ENCODE results near the gene CIAO3.
A peak's percentile ranks its signal among the peaks of the same experiment; 100 is the strongest.

Gene CIAO3

DNA sequence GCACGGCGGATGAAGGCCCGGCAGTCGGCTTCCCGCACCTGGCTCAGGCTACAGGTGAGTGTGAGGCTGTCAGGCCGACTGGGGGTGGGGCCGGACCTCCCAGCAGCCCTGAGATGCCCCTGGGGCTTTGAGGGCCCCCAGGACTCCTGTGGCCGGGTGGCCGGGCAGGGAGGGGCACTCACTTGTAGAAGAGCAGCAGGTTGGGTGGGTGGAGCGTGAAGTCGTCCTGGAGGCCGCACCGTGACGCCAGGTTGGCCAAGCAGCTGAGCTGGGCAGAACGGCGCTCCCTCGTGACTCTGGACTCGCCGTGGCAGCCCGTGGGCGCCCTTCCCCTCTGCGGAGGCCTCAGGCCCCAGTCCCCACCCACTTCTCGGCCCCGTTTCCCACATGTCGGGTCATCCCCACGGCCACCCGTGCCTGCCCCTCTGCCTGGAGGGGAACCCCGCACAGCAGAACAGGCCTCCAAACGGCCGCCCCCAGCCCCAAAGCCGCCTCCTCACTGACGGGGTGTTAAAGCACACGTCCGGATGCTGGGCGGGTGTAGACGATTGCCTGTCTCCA, 34.5 kb upstream of the CIAO3 start:
- no peak for DNase-seq (ENCODE audit: low spot score)

DNA sequence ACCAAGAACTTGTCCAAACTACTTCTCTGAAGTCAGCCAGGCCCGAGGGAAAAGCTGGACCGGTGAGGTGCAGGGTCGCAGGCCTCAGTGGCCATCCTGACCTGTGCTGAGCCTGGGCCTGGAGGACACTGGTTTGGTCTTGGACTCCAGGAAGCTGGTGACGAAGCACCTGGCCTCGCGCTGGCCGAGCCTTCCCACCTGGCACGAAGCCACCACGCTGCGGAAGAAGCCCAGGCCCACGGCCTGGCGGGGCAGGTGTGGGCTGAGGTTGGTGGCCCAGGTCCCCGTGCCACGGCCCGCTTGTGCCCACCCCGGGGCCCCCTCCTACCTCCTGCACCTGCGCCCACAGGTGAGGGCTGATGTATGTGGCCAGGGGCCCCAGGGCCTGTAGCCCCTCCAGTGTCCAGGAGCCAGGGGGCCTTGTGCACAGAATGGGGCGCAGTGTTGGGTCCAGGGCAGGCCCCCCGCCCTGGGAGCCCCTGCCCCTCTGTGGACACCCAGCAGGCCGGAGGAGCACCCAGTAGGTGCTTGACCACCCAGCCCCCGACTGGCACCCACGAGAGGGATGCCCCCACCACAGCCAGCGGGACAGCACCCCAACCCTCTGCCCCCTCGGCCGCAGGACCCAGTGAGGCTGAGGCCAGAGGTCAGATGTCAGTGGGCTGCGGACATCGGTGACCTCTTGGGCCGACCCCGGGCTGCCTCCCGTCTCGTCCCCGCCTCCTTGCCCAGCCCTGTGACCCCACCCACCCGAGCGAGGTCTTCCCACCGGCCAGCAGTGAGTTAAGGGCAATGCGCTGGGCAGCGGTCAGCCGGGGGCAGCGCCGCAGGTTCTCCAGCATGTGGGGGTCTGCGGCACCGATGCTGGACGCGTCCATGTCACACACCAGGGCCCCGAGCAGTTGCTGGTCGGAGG, 33.5 kb upstream of the CIAO3 start:
- DNase-seq (ENCODE audit: low spot score), result no peak

DNA sequence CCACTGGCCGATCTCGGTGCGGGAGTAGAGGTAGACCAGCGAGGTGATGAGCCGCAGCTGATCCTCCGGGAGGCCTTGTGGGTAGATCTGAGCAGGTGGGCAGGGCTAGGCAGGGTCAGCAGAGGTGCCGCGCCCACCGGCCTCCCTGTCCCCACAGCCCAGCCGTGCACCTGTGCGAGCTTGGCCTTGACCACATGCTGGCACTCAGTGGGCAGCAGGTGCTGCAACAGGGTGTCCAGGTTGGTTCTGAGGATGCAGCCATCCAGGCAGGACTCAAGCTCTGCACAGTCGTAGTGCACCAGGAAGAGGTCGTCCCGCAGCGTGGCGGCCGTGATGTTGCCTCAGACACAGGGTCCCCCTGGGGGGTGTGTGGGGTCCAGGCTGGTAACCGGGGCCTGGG, 32.2 kb upstream of the CIAO3 start:
- no peak for DNase-seq (ENCODE audit: low spot score)

DNA sequence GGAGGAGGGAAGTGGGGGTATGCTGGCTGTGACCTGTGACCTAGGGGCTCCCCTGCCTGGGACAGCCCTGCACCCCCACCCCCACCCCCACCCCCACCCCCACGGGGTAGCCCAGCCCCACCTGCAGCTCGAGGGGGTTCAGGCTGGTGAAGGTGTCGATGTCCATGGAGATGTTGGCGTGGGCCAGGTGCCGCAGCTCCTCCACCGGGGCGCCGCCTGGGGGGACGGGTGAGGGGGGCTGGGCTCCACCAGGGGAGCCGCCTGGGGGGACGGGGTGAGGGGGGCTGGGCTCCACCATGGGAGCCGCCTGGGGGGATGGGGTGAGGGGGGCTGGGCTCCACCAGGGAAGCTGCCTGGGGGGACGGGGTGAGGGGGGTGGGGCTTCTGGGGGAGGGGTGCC, 29.6 kb upstream of the CIAO3 start:
- DNase-seq (ENCODE audit: low spot score), result no peak

DNA sequence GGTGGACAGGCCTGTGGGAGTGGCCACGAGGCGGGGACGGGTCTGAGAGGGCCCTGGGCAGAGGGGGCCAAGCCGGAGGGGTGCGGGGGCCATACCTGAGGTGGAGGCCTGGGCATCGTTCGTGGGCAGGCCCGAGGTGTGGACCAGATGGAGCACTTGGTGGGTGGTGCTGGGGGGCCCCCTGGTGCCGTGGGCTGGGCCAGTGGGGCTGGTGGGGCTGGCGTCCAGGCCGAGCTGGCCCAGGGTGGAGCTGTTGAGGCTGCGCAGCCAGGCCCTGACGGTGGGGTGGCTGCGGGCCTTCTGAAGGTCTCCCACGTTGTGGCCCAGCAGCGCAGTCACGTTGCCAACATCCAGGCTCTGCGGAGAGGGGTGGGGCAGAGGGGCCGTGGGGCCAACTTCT, 29.1 kb upstream of the CIAO3 start:
- no peak for DNase-seq (ENCODE audit: low spot score)

DNA sequence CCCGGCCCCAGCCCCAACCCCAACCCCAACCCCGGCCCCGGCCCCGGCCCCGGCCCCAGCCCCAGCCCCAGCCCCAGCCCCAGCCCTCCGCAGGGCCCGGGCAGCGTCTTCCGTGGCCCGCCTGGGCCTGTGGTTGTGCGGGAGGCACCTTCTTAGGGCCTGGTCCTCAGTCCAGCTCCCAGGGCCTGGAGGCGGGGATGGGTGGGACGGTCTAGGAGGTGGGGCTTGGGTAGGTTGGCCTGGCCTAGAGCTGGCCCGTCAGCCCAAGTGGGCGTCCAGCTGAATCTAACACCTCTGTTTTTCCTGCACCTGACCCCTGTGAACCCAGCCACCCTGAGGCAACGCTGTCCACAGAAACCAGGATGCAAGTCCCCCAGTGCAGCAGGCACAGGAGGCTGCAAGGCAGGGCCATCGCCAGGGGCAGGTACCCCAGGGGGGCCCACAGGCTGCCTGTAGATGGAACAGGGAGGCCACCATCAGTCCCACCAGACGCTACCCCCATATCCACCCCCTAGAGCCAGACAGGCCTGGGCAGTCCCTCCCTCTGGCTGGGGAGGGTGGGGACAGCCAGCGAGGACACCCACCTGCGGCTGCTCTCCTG, 28.5 kb upstream of the CIAO3 start:
- no peak for DNase-seq (ENCODE audit: low spot score)

DNA sequence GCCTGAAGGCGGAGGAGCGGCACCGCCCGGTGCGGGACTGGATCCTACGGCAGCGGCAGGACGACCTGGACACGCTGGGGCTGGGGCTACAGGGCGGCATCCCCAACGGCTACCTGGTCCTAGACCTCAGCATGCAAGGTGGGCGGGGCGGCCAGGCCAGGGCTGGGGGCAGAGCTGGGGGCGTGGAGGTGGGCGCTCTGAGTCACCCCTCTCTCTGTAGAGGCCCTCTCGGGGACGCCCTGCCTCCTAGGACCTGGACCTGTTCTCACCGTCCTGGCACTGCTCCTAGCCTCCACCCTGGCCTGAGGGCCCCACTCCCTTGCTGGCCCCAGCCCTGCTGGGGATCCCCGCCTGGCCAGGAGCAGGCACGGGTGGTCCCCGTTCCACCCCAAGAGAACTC, 27.6 kb upstream of the CIAO3 start:
- no peak for DNase-seq (ENCODE audit: low spot score)

DNA sequence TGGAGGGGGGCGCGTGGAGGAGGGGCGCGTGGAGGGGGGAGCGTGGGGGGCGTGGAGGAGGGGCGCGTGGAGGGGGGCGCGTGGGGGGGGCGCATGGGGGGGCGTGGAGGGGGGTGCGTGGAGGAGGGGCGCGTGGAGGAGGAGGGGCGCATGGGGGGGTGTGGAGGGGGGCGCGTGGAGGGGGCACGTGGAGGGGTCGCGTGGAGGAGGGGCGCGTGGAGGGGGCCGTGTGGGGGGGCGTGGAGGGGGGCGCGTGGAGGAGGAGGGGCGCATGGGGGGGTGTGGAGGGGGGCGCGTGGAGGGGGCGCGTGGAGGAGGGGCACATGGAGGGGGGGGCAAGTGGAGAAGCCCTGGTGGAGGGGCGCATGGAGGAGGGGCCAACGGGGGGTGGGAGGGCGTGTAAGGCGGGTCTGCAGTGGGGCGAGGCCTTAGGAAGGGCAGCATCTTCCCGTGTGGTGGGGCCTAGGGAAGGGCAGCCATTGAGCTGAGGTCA, 27.0 kb upstream of the CIAO3 start:
- DNase-seq (ENCODE audit: low spot score), result no peak

DNA sequence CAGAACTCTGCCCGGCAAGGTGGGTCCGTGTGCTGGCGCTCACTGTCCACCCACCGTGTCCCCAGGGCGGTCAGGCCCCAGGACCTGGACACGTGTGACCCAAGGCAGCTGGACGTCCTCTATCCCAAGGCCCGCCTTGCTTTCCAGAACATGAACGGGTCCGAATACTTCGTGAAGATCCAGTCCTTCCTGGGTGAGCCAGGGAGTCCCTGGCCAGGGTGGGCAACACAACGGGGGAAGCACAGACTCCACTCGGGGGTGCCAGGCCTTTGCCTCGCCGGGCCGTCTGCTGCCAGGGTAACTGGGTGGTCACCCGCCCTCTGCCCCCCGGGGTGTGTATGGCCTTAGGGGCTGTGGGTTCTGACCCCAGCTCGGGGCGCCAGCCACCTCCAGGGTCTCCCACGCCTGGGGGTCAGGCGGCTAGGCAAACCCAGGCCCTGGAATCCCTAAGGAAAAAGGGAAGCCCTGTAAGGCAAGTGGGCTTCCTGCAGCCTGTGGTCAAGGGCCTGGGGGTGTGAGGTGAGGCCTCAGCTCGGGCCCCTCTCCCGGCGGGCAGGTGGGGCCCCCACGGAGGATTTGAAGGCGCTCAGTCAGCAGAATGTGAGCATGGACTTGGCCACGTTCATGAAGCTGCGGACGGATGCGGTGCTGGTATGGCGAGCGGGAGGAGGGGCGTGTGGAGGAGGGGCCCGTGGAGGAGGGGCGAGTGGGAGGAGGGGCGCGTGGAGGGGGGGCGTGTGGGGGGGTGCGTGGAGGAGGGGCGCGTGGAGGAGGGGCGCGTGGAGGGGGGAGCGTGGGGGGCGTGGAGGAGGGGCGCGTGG, 26.2 kb upstream of the CIAO3 start:
- DNase-seq (ENCODE audit: low spot score), result no peak

DNA sequence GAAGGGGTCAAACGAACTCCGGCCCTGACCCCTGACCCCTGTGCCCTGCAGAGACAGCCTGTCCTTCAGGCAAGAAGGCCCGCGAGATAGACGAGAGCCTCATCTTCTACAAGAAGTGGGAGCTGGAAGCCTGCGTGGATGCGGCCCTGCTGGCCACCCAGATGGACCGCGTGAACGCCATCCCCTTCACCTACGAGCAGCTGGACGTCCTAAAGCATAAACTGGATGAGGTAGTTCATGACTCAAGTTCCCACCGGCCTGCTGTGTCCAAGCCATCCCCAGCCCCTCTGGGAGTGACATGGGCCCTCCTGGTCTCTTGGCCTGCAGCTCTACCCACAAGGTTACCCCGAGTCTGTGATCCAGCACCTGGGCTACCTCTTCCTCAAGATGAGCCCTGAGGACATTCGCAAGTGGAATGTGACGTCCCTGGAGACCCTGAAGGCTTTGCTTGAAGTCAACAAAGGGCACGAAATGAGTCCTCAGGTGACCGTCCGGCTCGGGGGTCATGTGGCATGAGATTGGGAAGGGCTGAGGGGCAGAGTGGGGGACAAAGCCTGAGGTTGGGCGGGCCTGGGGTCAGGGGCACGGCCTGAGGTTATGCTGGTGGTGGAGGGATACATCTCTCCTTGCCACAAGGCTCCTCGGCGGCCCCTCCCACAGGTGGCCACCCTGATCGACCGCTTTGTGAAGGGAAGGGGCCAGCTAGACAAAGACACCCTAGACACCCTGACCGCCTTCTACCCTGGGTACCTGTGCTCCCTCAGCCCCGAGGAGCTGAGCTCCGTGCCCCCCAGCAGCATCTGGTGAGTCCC, 25.4 kb upstream of the CIAO3 start:
- no peak for DNase-seq (ENCODE audit: low spot score)

DNA sequence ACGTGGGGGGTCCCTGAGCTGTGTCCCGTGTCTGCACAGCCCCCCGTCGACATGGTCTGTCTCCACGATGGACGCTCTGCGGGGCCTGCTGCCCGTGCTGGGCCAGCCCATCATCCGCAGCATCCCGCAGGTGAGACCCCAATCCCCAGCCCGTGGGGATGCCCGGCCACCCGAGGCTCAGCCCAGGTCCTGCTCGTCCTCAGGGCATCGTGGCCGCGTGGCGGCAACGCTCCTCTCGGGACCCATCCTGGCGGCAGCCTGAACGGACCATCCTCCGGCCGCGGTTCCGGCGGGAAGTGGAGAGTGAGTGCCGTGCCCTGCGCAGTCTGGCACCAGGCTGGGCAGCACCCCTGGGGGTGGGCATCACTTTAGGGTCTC, 24.7 kb upstream of the CIAO3 start:
- DNase-seq (ENCODE audit: low spot score), result no peak

DNA sequence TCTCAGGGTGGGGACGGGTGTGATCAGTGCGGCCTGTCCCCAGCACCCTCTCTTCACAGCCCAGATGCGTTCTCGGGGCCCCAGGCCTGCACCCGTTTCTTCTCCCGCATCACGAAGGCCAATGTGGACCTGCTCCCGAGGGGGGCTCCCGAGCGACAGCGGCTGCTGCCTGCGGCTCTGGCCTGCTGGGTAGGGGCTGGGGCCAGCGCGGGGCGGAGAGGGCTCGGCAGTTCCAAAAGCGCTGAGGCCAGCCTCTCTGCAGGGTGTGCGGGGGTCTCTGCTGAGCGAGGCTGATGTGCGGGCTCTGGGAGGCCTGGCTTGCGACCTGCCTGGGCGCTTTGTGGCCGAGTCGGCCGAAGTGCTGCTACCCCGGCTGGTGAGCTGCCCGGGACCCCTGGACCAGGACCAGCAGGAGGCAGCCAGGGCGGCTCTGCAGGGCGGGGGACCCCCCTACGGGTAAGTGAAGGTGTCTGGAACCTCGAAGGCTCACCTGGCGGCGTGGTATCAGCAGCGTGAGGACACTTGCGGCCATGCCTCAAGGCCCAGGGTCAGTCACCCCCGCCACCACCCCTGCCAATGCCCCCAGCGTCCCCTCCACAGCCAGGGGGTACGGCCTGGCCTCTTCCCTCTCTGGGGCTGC, 24.2 kb upstream of the CIAO3 start:
- DNase-seq (ENCODE audit: low spot score), result no peak

DNA sequence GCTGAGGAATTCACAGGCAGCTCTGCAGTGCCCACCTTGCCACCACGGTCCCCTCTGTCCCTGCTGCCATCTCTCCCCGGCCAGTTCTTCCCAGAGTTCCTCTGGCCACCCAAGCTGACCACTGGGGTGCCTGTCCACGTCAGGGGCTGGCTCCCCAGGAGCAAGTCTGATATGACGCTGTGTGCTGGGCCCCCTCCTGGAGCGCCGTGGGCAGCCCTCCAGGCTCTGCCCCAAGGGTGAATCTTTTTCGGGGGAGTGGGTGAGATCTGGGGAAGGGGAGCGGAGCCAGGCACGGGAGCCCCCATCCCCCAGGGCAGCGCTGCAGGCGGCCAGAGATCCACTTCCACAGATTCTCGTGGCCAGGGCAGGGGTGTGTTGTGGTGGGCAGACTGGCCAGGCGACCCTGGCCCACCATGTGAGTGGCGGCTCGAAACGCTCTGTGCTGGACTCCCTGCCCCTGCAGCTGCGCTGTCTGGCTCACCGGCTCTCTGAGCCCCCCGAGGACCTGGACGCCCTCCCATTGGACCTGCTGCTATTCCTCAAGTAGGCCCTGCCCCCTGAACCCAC, 23.5 kb upstream of the CIAO3 start:
- DNase-seq (ENCODE audit: low spot score), result no peak

DNA sequence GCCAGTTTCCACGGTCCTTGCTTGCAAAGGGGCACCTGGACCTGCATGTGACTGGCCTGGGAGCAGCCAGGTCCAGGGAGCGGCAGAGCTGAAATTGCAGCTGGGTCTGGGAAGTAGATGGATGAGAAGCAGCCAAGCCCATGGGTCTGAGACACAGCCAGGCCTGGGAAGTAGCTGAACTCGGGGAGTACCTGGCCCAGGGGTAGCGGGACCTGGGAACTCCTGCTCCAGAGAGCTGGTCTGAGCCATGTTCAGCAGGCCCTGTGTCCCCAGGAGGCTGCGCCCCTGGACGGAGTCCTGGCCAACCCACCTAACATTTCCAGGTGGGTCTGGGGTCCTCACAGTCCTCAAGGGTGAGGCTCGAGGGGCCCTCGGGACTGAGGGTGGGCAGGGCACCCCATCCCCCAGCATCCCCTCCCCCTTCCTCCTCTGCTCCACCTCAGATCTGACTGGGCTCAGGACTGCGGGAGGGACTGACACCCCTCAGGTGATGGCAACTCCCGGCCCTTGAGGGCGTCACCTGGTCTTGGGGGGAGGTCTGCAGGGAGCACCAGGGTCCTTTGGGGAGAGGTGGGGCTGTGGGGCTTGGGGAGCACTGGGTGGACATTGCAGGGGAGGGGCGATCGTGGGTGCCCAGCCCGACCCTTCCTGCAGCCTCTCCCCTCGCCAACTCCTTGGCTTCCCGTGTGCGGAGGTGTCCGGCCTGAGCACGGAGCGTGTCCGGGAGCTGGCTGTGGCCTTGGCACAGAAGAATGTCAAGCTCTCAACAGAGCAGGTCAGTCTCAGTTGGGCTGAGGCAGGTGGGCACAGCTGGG, 22.8 kb upstream of the CIAO3 start:
- no peak for DNase-seq (ENCODE audit: low spot score)

DNA sequence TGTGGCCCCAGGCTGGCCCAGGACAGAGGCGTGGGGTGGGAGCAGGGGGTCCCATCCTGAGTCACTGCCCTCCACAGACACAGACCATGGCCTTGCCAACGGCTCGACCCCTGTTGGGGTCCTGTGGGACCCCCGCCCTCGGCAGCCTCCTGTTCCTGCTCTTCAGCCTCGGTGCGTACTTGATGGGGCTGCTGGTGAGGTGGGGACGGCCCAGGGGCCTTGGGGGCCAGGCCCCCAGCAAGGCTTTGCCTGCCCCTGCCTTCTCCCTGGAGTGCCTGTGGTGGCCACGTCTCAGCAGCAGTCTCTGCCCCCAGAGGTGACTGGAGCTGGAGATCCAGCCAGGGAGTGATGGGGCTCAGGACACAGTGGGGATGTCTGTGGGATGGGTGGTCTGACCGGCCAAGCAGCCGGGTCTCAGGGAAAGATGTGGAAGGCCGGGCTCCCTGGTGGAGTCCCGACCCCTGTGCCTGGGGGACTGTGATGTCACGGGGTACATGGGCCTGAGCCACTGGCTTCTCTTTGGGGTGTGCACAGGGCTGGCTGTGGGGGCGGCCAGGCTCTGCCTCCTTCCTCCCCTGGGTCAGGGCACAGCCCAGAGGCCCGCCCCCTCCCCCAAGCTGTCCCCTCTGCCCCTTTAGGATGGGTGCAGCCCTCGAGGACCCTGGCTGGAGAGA, 21.9 kb upstream of the CIAO3 start:
- no peak for DNase-seq (ENCODE audit: low spot score)

DNA sequence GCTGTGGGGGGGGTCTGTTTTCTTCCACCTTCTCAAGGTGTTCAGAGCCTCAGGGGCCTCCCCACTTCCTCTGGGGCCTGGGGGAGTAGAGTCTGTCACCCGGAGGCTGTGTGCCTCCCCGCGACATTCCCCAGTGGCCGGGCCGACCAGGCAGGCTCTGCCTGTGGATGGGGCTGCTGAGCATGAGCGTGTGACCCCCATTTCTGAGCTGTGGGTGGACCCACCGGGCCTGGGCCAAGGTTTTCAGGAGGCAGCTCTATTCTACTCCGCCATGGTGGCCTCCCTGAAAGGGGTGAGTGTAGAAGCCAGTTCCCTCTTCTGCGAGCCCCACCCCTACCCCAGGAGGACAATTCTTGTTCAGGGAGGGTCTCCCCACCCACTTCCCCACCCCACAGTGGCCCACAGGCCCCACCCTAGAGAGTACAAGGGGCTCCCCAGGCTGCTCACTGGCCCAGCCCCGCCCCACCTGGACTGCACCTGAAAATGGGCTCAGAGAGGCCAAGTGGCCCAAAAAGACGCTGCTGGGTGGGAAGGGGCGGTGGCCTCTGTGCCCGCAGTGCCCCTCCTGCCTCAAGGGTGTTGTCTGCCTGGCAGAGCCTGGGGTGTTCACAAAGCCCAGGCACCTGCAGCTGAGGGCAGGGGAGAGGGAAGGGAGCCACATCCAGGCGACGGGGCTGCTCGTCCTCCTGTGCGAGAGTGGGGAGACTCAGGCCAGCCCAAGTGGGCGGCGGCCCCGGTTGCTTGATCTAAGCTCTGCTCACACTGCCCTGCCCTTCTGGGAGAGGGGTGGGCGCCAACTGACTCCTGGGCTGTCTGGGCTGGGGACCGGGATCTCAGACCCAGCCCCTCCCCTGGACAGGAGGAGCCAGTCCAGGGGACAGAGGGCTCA, 21.1 kb upstream of the CIAO3 start:
- no peak for DNase-seq (ENCODE audit: low spot score)

DNA sequence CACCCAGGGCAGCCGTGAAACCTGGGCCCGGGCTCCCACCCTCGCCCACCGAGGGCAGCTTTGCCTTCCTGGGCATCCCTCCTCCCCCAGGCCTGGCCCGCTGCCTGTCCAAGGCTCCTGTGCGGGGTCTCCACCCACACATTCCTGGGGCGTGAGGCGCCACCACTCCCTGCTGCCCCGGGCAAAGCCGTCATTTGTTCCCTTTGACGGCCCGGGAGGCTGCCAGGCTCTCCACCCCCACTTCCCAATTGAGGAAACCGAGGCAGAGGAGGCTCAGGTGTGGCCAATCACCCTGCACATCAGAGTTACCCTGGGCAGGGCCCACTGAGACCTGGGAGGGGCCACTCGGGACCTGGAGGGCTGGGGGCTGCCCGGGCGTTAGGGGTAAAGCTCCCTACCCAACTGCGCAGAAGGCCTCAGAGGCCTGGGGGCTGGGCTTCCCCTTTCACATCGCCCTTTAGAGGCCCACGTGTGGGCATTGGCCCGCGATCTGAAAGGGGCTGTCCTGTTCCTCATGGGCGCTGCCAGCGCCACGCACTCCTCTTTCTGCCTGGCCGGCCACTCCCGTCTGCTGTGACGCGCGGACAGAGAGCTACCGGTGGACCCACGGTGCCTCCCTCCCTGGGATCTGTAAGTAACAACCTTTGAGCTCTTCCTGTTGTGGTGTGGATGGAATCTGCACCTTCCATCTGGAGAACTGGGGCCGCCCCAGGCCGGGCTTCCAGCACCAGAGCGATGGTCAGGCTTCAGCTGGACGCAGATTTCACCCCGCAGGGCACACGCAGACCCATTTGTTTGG, 19.9 kb upstream of the CIAO3 start, which contains the start of gene MSLN:
MSLN (plus strand) TSS at position 190 of the 799 bp plus-strand sequence. CDS start 1,947 bp downstream, outside the sequence.
- peak; percentile 61 for DNase-seq (ENCODE audit: low spot score)

Measured in kidney tubule cell (primary cell).